AG04450 (cell line): ENCODE data around the gene SLIT3. TPM values are rescaled to one million over a fixed set of nuclear protein-coding genes. Genes with fewer than 3 reads are reported as not detected.

Source experiments
- CTCF ChIA-PET: fragments of 300-600, 350-600 bp; formaldehyde crosslinking; extraction: SDS; loops from one replicate; lab custom pipeline; 2022; ENCODE audit warnings: antibody characterized with exemption, inconsistent platforms; lab: Charles Lee
- POLR2A ChIA-PET: fragments of 350-600 bp; formaldehyde crosslinking; extraction: SDS; loops from one replicate; lab custom pipeline; 2021; ENCODE audit warnings: antibody characterized with exemption, inconsistent platforms; lab: Yijun Ruan, JAX
- DNase-seq: peaks from one replicate; pipeline ENCODE4 v3.0.0-alpha.2; 2011; ENCODE audit warnings: low read depth, low spot score
- H3K27ac ChIP-seq: one replicate; pipeline ENCODE4 v1.5.1; 2012; ENCODE audit warnings: low read depth, low read length, control low read depth
- H3K27me3 ChIP-seq: one replicate; pipeline ENCODE4 v1.6.0; 2012; ENCODE audit warnings: low read length; ENCODE audit not compliant: control insufficient read depth, insufficient read depth
- H3K4me3 ChIP-seq: 2 replicates; pipeline ENCODE4 v1.5.1; 2011; ENCODE audit warnings: mild to moderate bottlenecking, low read depth, low read length, control low read depth
- H3K9me3 ChIP-seq: 2 replicates; pipeline ENCODE4 v1.5.1; 2012; ENCODE audit warnings: low read length; ENCODE audit not compliant: control insufficient read depth, insufficient read depth
- CTCF ChIP-seq: IDR thresholded peaks from 2 replicates; pipeline ENCODE4 v1.5.1; 2011; ENCODE audit warnings: low read depth, low read length, control low read depth, inconsistent platforms
- polyA plus RNA-seq: library from polyadenylated mRNA; depleted of rRNA; stranded (reverse); fragments of >200 nt; gene quantifications from 2 replicates; pipeline ENCODE4 v1.2.3, GENCODE V29; 2011

SLIT3 gene
- polyA plus RNA-seq, 1 experiment: 0.26 TPM

- no peak for DNase-seq
- Histone ChIP-seq H3K4me3 (no peak overlapping the region), H3K27ac (no peak overlapping the region), H3K27me3 (peaks cover 4% of the 10 kb centered on the region), H3K9me3 (no peaks in the 10 kb centered on the region)
- ChIA-PET POLR2A (no interaction called here), CTCF (interaction anchor here (1.2 kb wide), 1 partner anchor 58 kb away, joined by 3 read pairs; no protein-coding TSS in a partner anchor)
- TF ChIP-seq CTCF: no peak
Observed at GRCh38 chr5:168889039-168889438, 411.9 kb downstream of the SLIT3 start.

- no peak overlapping the region for H3K4me3 ChIP-seq
- ChIA-PET POLR2A (no interaction called here), CTCF (no interaction called here)
- H3K27me3 ChIP-seq: peaks cover 4% of the 10 kb centered on the region
- TF ChIP-seq CTCF: no peak
- H3K9me3 ChIP-seq: no peaks in the 10 kb centered on the region
- no peak for DNase-seq
- no peak overlapping the region for H3K27ac ChIP-seq
Observed at GRCh38 chr5:168887931-168888330, 413.0 kb downstream of the SLIT3 start.

- Histone ChIP-seq H3K9me3 (no peaks in the 10 kb centered on the region), H3K27ac (no peak overlapping the region), H3K27me3 (peaks cover 4% of the 10 kb centered on the region), H3K4me3 (no peak overlapping the region)
- ChIA-PET POLR2A (no interaction called here), CTCF (no interaction called here)
- DNase-seq: no peak
- no peak for TF ChIP-seq CTCF
Observed at GRCh38 chr5:168886157-168886556, 414.8 kb downstream of the SLIT3 start.

GRCh38 chr5:168885324-168886120, 415.4 kb downstream of the SLIT3 start:
- no peak for TF ChIP-seq CTCF
- ChIA-PET POLR2A (no interaction called here), CTCF (no interaction called here)
- Histone ChIP-seq H3K4me3 (no peak overlapping the region), H3K27me3 (peaks cover 4% of the 10 kb centered on the region), H3K27ac (no peak overlapping the region), H3K9me3 (no peaks in the 10 kb centered on the region)
- no peak for DNase-seq

GRCh38 chr5:168883991-168884390, 416.9 kb downstream of the SLIT3 start:
- no peak for TF ChIP-seq CTCF
- POLR2A ChIA-PET: no interaction called here
- CTCF ChIA-PET: no interaction called here
- Histone ChIP-seq H3K4me3 (no peak overlapping the region), H3K9me3 (no peaks in the 10 kb centered on the region), H3K27ac (no peak overlapping the region), H3K27me3 (peaks cover 4% of the 10 kb centered on the region)
- no peak for DNase-seq
